Measurements from ENCODE around the gene PRG3.
A peak's percentile ranks its signal among the peaks of the same experiment; 100 is the strongest.

Gene PRG3

GRCh38 chr11:57335343-57336110, 45.4 kb downstream of the PRG3 start, which contains the start of gene SSRP1:
SSRP1 (minus strand) TSS chr11:57335892; CDS start chr11:57335121, 771 bp downstream.
- peak; percentile 86 to 90 for DNase-seq

GRCh38 chr11:57335023-57335342, 46.0 kb downstream of the PRG3 start:
- DNase-seq: no peak

- DNase-seq: no peak
These were observed 48.1 kb downstream of the PRG3 start for GRCh38 chr11:57332694-57333440.

GRCh38 chr11:57331720-57332119, 49.2 kb downstream of the PRG3 start:
- DNase-seq: no peak

GRCh38 chr11:57330029-57330428, 50.9 kb downstream of the PRG3 start:
- DNase-seq: no peak

GRCh38 chr11:57327721-57328120, 53.2 kb downstream of the PRG3 start:
- no peak for DNase-seq
